SK-N-SH (cell line): ENCODE results near the gene CHAT.

Experiments used
- CTCF ChIP-seq: fragments of 200-600 bp; sonication (generic); IDR thresholded peaks from 2 replicates; pipeline ENCODE4 v1.6.1; 2017; ENCODE audit warnings: antibody characterized with exemption, mild to moderate bottlenecking, moderate library complexity
- EZH2phosphoT487 ChIP-seq: fragments of 200-600 bp; sonication (generic); IDR thresholded peaks from 2 replicates; pipeline ENCODE4 v1.6.1; 2017; ENCODE audit warnings: low read depth, mixed run types, mild to moderate bottlenecking, antibody characterized with exemption, moderate library complexity, borderline replicate concordance
- FOXM1 ChIP-seq: IDR thresholded peaks from 2 replicates; pipeline ENCODE4 v1.4.0; 2012; ENCODE audit warnings: low read depth, mild to moderate bottlenecking
- JUND ChIP-seq: IDR thresholded peaks from 2 replicates; pipeline ENCODE4 v1.4.0; 2012
- MAX ChIP-seq: IDR thresholded peaks from 2 replicates; pipeline ENCODE4 v1.4.0; 2012; ENCODE audit warnings: low read depth
- NRF1 ChIP-seq: IDR thresholded peaks from 2 replicates; pipeline ENCODE4 v1.6.1; 2012; ENCODE audit warnings: low read depth, mild to moderate bottlenecking, low read length
- YY1 ChIP-seq: IDR thresholded peaks from 2 replicates; pipeline ENCODE4 v1.4.0; 2012; ENCODE audit warnings: low read depth, mild to moderate bottlenecking

- no peak for TF ChIP-seq JUND
- TF ChIP-seq FOXM1 = no peak
- no peak for TF ChIP-seq NRF1
- TF ChIP-seq YY1 = no peak
- TF ChIP-seq CTCF = no peak
- TF ChIP-seq EZH2phosphoT487 = no peak
- no peak for TF ChIP-seq MAX
Measured at GRCh38 chr10:49710966-49711365, 97.1 kb downstream of the CHAT start.
